AG04449 (cell line): ENCODE results near the gene STK38.
"Not testable (repeated sequence)": the region's sequence is repeated elsewhere in the genome, so short reads cannot be mapped to it uniquely, and the experiment has no call there.

Source experiments
- CTCF ChIA-PET: fragments of 350-600 bp; formaldehyde crosslinking; extraction: SDS; loops from one replicate; lab custom pipeline; 2021; ENCODE audit warnings: antibody characterized with exemption; lab: Yijun Ruan, JAX
- POLR2A ChIA-PET: fragments of 400-600, 350-600 bp; formaldehyde crosslinking; extraction: SDS; loops from one replicate; lab custom pipeline; 2020; ENCODE audit warnings: antibody characterized with exemption, inconsistent platforms; lab: Yijun Ruan, JAX
- DNase-seq: peaks from one replicate; pipeline ENCODE4 v3.0.0-alpha.2; 2010; ENCODE audit warnings: low read depth, low spot score
- H3K4me3 ChIP-seq: 2 replicates; pipeline ENCODE4 v1.5.1; 2011; ENCODE audit warnings: low read depth, mild to moderate bottlenecking, control low read depth, low read length
- TF ChIP-seq, protein P1 (sequence below): IDR thresholded peaks from one replicate; pipeline ENCODE4 v1.5.1; 2011; ENCODE audit warnings: mild to moderate bottlenecking, moderate library complexity, low read length, control low read depth, inconsistent platforms; ENCODE audit not compliant: insufficient read depth; ENCODE audit errors: missing control alignments

Gene STK38

DNA sequence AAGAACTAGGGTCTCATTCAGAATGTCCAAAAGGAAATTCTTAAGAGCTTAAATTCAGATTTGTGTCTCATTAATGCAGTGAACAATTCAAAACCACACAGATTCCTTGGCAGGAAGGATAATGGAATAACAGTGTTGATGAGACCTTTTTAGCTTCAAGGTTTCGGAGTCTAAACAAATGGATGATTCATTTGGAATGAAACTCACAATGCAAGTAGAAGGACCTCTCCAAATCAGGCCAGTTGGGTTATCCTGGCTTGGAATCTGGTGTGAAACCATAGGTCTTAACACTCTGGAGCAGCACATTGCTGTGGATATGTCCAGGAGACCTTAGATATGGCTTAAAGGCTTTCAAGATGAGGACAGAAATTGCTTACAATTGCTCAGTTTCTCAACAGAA, 59.6 kb downstream of the STK38 start:
- CTCF ChIA-PET, result interaction anchor here (1.1 to 1.5 kb wide), 2 partner anchors 9 to 101 kb away, joined by 3 to 4 read pairs; no protein-coding TSS in a partner anchor
- TF ChIP-seq, protein P1, sequence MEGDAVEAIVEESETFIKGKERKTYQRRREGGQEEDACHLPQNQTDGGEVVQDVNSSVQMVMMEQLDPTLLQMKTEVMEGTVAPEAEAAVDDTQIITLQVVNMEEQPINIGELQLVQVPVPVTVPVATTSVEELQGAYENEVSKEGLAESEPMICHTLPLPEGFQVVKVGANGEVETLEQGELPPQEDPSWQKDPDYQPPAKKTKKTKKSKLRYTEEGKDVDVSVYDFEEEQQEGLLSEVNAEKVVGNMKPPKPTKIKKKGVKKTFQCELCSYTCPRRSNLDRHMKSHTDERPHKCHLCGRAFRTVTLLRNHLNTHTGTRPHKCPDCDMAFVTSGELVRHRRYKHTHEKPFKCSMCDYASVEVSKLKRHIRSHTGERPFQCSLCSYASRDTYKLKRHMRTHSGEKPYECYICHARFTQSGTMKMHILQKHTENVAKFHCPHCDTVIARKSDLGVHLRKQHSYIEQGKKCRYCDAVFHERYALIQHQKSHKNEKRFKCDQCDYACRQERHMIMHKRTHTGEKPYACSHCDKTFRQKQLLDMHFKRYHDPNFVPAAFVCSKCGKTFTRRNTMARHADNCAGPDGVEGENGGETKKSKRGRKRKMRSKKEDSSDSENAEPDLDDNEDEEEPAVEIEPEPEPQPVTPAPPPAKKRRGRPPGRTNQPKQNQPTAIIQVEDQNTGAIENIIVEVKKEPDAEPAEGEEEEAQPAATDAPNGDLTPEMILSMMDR, result no peak
- H3K4me3 ChIP-seq, result no peak overlapping the region
- DNase-seq, result no peak
- POLR2A ChIA-PET, result interaction anchor here (1.1 kb wide), 2 partner anchors 10 to 110 kb away, joined by 3 read pairs; no protein-coding TSS in a partner anchor

DNA sequence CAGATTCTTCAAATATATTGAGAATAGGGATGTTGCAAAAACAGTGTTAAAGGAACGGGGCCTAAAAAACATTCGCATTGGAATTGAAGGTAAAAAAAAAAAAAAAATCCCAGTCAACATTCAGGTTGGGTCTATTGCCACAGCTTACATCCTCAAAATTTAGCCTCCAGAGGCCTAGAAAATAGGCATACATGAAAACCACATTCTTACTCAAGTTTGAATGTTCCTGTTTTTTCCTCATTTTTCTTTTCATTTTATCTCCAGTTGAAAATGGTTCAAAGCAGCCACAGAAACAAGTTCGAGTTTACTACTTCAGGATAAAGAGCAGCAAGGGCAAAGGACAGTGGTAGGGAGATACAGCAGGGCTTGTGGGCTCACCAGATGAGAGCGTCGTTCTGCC, 62.5 kb downstream of the STK38 start:
- DNase-seq, result no peak
- no peak overlapping the region for H3K4me3 ChIP-seq
- TF ChIP-seq, protein P1, result no peak
- CTCF ChIA-PET, result interaction anchor here (1.1 kb wide), 1 partner anchor 61 kb away, joined by 3 read pairs; no protein-coding TSS in a partner anchor
- POLR2A ChIA-PET, result no interaction called here

DNA sequence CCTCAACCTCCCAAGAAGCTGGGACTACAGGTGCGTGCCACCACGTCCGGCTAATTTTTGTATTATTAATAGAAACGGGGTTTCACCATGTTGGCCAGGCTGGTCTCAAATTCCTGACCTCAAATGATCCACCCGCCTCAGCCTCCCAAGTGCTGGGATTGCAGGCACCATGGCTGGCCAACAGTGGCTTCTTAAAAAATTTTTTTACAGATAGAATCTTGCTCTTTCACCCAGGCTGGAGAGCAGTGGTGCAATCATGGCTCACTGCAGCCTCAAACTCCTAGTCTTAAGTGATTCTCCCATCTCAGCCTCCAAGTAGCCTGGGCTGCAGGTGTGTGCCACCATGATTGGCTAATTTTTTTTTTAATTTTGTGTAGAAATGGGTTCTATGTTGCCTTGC, 64.0 kb downstream of the STK38 start:
- POLR2A ChIA-PET, DNase-seq, H3K4me3 ChIP-seq, CTCF ChIA-PET: not testable (repeated sequence)

DNA sequence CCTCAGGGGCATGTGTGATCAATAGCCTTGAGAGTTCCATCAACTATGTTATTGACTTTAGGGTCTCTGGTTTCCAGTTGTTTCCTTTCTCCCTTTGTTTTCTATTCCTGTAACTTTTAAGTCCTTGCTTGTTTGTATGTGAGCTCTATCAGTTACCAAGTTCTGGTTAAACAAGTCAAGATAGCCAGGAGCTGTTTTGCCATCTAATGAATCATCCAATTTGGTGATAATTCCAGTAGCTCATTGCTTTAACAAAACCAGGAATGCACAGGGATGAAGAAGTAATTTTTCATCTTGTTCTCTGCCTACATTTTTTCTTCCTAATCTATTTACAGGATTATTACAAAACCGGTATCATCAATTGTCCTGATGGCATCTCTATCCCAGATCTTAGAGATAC, 68.0 kb downstream of the STK38 start:
- POLR2A ChIA-PET, result interaction anchor here (0.9 to 1.2 kb wide), 2 partner anchors 9 to 23 kb away, joined by 3 read pairs; no protein-coding TSS in a partner anchor
- CTCF ChIA-PET, result interaction anchor here (0.8 to 2.0 kb wide), 3 partner anchors 10 to 138 kb away, joined by 3 to 6 read pairs (median 5); no protein-coding TSS in a partner anchor
- DNase-seq, result no peak
- TF ChIP-seq, protein P1, result no peak
- no peak overlapping the region for H3K4me3 ChIP-seq

DNA sequence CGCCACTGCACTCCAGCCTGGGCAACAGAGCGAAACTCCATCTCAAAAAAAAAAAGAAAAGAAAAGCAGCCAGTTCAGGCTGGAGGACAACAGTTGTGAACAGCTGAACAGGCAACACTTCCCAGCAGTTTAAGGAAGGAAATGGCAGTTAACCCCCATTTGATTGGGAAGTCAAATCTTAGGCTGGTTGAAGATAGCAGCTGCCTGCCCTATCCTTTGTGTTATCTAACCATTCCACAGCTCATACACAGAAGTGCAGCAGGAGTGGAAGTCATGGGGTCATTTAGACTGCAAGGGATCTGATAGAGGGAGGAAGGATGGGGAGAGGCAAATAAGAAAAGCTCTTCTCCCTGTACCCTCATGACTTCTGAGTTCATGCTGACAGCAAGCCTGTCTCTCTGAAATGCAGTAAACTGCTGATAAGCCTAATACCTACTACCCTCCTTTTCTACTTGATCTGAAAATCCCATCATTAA, 69.2 kb downstream of the STK38 start:
- TF ChIP-seq, protein P1, result no peak
- ChIA-PET CTCF (interaction anchor here (0.9 to 2.0 kb wide), 5 partner anchors 8 to 146 kb away, joined by 3 to 6 read pairs (median 4); no protein-coding TSS in a partner anchor), POLR2A (interaction anchor here (1.1 to 1.2 kb wide), 2 partner anchors 8 to 10 kb away, joined by 3 read pairs; no protein-coding TSS in a partner anchor)
- no peak for DNase-seq
- no peak overlapping the region for H3K4me3 ChIP-seq

DNA sequence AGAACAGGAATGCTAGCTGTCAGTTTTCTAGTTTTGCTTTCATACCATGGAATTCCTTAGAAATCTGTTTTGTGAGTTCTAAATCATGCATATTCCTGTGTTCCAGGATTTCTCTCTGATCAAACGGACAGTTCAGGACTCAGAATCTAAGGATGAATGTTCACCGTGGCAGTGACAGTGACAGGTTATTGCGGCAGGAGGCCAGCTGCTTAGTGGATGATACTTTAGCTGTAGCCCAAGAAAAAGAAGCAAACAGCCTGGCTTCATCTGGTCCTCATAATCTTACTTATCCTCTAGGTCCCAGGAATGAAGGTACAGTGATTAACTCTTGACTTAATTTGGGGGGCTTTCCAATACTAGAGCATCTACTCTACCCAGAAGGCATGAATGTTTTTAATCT, 77.3 kb downstream of the STK38 start:
- no peak for DNase-seq
- ChIA-PET CTCF (interaction anchor here (1.7 to 2.4 kb wide), 2 partner anchors 9 to 10 kb away, joined by 5 to 11 read pairs; no protein-coding TSS in a partner anchor), POLR2A (interaction anchor here (1.2 kb wide), 1 partner anchor 9 kb away, joined by 3 read pairs; no protein-coding TSS in a partner anchor)
- no peak overlapping the region for H3K4me3 ChIP-seq
- TF ChIP-seq, protein P1, result no peak
